Fibroblast of peridontal ligament (primary cell): ENCODE measurements around the gene ZNF490.
"Not testable (repeated sequence)": the region's sequence is repeated elsewhere in the genome, so short reads cannot be mapped to it uniquely, and the experiment has no call there.

Source experiments
- DNase-seq: peaks from one replicate; pipeline ENCODE4 v3.0.0-alpha.2; 2010; ENCODE audit errors: extremely low read depth

Gene ZNF490

DNA sequence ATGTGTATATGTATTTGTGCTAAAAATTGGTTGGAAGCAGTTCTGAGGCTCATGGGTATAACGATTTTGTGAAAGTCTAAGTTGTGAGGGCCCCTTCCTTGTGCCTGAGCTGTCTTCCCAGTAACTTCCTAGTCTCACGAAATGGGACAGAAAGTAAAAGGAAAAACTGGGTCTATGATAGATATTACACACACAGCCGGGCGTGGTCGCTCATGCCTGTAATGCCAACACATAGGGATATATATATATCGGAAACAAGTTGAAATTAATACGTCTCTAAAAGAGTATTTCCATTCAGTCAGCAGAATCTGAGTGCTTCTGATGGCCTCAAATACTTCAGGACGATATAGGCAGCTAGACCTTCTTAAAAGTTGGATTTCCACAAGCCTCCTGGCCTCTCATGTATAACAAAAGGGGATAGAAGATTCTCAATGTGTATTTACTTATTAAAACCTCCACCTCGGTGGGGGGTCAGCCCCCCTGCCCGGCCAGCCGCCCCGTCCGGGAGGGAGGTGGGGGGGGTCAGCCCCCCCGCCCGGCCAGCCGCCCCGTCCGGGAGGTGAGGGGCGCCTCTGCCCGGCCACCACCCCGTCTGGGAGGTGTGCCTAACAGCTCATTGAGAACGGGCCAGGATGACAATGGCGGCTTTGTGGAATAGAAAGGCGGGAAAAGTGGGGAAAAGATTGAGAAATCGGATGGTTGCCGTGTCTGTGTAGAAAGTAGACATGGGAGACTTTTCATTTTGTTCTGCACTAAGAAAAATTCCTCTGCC lies 10.8 kb upstream of the ZNF490 start:
- DNase-seq, result not testable (repeated sequence)

DNA sequence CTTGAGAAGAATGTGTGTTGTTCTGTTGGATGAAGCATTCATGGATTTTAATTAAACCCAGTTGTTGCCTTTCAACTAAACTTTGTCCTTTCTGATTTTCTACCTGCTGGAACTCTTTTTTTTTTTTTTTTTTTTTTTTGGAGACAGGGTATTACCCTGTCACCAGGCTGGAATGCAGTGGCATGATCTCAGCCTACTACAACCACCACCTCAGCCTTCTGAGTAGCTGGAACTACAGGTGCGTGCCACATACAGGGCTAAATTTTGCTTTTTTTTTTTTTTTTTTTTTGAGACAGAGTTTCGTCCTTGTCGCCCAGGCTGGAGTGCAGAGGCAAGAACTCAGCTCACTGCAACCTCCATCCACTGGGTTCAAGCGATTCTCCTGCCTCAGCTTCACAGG lies 7.0 kb upstream of the ZNF490 start:
- no peak for DNase-seq

DNA sequence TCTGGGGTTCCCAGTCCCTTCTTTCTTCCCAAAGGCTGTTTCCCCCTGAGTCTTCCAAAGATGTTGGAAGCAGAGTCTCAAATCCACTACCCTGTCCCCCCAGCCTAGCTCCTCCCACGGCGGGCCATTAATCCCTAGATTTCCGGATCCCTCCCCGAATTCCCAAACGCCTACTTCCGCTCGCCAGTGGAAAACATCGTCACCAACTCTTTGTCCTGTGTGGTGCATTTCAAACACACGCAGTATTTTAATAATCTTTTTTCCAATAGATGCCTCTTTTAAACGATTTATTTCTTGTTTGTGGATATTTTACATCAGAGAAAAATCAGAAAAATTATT lies 717 bp upstream of the ZNF490 start:
- peak; percentile 78 for DNase-seq

DNA sequence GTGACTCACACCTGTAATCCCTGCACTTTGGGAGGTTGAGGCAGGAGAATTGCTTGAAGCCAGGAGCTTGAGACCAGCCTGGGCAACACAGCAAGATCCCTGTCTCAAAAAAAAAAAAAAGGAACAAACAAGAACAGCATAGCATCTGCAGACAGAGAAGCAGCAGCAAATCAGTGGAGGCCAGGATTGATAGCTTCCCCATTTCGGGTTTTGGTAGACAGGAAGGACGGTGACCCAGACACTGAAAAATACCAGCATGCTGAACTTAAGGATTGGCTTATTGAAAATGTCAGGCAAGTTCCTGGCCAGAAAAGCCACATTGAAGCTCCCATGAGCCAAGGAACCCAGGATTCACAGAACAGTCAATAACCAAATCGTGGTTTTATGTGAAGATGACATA lies 3.0 kb downstream of the ZNF490 start:
- no peak for DNase-seq

DNA sequence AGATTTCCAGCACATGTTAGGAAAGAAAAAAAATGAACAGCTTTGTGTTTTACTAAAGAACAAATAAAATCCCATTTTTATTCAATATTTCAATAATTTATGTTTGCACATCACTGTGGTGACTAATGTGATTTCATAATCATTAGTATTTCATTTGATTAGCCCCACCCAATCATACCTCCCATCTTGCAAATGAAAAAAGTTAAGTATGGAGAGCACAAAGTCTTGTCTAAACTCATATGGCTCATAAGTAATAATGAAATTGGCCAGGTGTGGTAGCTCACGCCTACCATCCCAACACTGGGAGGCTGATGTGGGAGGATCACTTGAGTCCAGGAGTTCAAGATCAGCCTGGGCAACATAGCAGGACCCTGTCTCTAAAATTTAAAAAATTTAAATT lies 3.8 kb downstream of the ZNF490 start:
- no peak for DNase-seq

DNA sequence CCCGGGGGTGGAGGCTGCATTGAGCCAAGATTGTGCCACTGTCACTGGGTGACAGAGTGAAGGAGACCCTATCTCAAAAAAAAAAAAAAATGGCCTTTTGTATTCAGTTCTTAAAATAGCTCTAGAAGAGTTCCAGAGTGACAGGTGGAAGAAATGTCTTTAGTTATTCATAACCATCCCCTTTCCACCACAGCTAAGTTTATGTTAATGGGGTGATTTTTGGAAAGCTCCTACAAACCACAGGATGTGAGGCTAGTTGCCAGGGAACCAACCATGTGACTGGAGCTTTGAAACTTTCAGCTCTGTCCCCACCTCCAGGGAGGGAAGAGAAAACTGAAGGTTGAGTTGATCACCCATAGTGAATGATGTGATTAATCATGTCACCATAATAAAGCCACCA lies 6.9 kb downstream of the ZNF490 start:
- DNase-seq, result peak; percentile 13

DNA sequence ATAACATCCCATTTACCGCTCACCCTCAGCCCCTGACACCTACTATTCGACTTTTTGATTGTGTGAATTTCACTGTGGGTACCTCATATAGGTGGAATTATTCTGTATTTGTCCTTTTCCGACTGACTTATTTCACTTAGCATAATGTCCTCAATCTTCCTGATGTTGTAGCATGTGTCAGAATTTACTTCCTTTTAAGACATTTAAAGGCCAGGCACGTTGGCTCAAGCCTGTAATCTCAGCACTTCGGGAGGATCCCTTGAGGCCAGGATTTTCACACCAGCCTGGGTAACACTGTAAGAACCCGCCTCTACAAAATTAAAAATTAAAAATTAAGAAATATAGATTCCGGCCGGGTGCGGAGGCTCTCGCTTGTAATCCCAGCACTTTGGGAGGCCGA lies 13.0 kb downstream of the ZNF490 start:
- DNase-seq, result no peak

DNA sequence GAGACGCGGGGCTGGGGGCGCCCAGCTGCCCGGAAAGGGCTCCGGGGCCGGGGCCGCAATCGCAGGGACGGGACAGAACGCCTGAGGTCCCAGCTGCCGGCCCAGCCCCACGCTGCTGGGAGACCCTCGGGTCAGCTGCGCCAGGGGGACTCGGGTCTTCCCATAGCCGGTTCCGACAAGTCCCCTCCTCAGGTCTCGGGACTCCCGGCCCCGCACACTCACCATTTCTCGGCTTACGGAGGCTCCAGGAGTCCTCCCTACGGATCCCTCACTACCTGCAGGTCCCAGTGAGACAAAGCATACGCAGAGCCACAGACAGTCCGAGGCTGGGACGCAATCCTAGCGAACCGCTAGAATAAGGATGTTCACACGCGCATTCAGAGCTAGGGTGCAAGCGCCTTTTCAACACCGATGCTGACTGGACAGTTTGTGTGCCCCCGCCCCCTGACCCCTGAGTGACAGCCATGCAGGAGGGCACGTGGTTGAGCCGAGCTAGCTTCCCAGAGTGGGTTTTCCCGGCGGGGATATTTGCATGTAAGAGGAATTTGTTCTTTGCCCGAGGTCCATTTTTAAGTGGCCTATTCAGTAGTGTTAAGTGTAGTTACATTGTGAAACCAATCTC lies 13.6 kb downstream of the ZNF490 start:
- no peak for DNase-seq

DNA sequence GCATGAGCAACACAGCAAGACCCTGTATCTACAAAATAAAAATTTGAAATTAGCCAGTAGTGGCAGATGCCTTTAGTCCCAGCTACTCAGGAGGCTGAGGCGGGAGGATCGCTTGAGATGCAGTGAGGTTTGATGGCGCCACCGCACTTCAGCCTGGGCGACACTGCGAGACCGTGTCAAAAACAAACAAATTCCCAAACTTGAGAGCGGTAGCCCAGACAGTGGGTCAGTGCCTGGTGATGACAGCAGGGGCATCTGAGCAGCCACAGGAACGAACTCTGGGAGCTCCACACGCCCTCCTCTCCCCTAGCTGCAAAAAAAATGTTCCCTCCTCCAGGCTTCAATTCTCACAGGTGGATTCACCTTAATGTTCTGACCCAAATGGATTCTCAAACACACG lies 14.1 kb downstream of the ZNF490 start:
- no peak for DNase-seq

DNA sequence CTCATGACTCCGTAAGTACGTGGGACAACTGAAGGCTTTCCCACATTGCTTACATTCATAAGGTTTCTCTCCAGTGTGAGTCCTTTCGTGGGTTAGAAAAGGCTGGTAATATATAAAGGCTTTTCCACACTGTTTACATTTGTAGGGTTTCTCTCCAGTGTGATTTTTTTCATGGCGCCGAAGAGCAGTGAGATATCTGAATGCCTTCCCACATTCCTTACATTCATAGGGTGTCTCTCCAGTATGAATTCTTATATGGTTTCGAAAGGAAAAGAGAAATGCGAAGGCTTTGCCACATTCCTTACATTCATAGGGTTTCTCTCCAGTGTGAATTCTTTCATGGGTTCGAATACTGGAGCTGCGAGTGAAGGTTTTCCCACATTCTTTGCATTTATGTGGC lies 29.5 kb downstream of the ZNF490 start:
- no peak for DNase-seq

DNA sequence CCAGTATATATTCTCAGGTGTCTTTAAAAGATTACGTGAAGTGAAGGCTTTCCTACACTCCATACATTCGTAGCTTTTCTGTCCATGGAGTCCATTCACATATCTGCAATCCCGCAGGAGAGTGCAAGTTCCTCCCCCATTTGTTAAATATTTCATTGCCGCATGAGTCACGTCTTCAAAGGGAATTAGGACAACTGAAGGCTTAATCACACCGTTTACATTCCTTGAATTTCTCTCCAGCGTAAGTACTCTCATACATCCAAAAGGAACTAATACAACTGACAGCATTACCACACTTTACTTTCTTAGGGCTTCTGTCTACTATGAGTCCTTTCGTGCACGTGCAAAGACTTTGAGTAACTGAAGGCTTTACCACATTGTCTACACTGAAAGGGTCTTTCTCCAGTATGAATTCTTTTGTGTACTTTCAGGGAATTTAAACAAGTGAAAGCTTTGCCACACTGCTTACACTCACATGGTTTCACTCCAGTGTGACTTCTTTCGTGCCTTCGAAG lies 30.4 kb downstream of the ZNF490 start:
- DNase-seq, result peak; percentile 29

DNA sequence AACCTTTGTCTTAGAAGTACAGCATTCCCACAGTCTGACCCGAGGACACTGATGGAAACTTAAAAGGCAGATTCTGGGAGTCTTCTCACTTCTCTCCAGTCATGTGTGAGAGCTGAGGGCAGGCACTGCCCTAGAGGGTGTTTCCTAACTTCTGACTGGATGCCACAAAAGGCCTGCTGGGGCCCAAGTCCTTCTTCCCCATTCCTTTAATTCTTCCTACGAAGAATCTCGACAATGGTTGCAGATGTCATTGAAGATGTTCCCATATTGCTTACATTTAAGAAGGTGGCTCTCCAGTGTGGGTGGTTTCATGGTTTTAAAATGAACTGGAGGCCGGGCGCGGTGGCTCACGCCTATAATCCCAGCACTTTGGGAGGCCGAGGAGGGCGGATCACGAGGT lies 32.0 kb downstream of the ZNF490 start:
- DNase-seq, result no peak

DNA sequence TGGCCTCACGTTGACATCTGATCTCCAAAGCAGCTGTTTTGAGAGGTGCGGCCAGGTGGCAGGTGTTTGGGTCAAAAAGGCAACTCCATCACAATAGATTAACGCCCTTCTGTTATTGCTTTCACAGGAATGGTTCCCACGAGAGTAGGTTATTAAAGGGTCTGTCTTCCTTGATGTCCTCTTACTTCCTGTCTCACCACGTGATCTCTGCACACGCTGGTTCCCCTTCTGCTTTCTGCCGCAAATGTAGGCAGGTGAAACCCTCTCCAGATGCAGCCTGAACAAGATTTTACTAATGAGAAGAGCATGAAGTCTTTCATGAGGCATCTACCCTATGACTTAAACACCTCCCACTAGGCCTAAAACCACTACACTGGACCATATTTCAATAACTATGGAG lies 36.6 kb downstream of the ZNF490 start:
- no peak for DNase-seq

DNA sequence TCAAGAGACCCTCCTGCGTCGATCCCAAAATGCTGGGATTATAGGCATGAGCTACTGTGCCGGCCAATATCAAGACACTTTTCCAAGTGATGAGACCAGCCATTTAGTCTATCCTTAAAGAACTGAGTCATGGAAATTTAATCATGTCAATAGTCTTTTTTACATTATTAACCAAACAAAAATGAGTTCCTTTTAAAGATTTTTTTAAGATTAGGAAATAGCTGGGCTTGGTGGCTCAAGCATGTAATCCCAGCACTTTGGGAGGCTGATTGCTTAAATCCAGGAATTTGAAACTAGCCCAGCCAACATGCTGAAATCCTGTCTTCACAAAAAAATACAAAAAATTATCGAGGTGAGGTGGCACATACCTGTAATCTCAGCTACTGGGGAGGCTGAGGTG lies 42.7 kb downstream of the ZNF490 start:
- peak; percentile 34 for DNase-seq

DNA sequence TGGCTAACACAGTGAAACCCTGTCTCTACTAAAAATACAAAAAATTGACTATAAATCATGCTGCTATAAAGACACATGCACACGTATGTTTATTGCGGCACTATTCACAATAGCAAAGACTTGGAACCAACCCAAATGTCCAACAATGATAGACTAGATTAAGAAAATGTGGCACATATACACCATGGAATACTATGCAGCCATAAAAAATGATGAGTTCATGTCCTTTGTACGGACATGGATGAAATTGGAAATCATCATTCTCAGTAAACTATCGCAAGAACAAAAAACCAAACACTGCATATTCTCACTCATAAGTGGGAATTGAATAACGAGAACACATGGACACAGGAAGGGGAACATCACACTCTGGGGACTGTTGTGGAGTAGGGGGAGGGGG lies 44.2 kb downstream of the ZNF490 start:
- DNase-seq, result not testable (repeated sequence)

DNA sequence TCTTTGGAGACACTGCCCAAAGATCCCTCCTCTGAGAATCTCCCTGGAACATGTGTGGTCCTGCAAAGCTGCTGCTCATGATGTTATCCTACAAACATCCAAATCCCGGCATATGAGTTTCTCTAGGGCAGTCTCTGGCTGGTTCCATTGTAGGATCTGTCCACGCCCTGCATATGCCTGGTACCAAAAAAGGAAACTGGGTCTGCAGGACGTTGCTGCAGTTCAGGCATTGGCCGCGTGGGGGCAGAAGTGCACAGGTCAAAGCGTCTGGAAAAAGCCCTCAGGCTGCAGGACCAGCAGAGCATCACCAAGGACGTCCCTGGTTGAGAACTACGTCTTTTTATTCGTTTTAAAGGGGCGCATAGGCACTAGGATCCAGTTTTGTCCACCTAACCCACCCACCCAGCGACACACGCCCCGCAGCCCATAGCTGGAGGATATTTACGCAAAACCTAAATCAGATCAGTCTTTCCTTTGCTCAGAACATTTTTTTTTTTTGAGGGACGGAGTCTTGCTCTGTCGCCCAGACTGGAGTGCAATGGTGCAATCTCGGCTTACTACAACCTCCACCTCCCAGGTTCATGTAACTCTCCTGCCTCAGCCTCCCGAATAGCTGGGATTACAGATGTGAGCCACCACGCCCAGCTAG lies 46.5 kb downstream of the ZNF490 start:
- DNase-seq, result peak; percentile 93

DNA sequence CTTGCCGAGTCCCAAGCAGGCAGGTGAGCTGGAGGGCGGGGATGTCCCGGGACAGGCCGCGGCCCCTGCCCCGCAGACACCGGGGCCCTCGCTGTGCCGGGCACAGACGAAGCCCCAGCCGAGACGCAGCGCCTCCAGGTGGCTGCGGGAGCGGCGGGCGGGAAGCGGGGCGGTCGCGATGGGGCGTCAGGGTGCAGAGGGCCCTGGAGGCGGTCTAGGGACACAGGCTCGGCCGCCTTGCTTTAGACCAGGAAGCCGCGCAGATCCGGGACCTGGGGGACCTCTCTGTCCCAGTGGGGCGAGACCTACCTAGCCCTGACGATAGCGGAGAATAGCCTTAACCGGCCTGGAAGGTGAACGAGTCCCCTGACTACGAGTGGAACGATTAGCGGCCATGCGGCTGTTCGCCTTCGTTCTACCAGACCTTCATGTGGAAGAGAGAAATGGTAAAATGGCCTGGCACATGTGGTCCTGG lies 55.1 kb downstream of the ZNF490 start:
- no peak for DNase-seq

DNA sequence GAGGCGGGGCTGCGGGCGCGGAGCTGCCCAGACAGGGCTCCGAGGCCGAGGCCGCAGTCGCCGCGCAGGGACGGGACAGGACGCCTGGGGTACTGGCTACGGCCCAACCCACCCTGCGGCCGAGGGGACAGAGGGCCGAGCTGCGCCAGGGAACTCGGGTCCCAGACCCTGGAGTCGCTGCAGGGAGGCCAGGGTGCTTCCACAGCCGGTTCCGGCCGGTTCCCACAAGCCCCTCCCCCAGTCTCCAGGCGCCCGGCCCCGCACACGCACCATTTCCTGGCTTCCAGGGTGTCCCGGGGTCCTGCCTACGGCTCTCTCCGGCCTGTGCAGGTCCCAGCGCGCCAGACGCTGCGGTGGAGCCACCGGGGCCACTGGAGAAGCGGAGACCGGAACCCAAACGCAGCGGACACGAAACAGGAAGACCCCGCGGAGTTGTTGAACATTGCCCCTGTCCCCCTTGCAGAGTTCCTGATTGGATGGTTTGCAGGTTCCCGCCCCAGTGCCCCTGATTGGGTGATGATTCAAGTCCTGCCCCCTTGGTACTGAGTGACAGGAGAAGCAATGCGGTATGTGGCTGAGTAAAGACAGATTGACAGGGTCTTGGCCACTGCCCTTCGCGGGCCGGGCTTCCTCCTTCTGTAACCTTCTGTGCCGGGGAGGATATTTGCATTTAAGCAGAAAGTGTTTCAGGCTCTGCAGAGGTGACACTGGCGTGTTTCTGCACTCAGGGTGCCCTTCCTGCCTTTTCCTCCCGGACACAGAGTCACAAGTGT lies 59.4 kb downstream of the ZNF490 start, which contains the start of gene ZNF564:
ZNF564 (minus strand) TSS at position 423 of the 773 bp plus-strand sequence; CDS start at position 273, 150 bp downstream.
- peak; percentile 97 for DNase-seq

DNA sequence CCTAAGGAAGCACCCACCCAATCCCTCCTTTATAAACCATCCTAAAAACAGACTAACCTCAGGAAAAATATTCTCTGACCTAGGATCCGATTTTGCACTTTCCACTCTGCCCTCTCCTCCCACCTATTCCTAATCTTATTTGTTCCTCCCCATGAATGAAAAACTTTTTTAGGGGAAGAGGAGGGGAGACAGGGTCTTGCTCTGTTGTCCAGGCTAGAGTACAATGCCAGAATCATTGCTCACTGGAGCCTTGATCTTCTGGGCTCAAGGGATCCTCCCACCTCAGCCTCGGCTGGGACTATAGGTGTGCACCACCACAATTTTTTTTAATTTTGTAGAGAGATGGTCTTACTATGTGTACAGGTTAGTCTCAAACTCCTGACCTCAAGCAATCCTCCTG lies 63.7 kb downstream of the ZNF490 start:
- no peak for DNase-seq

DNA sequence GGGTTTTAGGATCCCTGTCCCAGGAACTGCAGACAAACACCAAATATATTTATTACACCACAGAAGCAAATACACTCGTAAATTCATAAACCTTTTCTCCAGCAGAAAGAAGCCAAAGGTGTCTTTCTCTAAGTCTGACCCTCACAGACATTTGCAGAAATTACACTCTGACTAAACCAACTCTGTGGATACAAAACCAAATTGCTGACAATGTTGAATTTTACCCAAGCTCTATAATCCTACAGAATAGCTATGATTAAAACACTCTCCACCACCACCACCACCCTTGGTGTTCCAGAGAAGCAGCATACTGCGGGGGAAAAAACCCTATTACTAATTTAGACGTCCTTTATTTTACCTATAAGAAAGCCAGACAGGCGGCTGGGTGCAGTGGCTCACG lies 64.5 kb downstream of the ZNF490 start:
- no peak for DNase-seq

DNA sequence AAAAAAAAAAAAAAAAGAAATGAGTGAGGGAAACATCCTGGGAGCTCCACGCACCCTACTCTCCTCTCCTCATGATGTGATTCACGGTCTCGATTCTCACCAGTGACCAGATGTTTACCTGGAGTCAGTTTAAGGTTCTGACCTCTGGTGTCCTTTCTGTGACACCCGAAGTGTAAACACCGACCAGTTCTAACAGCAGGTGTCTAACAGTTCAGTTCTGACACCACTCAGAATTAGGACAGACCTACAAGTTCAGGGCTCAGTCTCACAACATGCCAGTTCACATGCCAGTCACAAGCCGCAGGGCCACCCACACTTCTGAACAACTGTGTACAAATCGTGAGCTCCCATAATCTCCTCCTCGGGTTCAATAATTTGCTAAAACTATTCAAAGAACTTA lies 65.3 kb downstream of the ZNF490 start:
- DNase-seq, result no peak

DNA sequence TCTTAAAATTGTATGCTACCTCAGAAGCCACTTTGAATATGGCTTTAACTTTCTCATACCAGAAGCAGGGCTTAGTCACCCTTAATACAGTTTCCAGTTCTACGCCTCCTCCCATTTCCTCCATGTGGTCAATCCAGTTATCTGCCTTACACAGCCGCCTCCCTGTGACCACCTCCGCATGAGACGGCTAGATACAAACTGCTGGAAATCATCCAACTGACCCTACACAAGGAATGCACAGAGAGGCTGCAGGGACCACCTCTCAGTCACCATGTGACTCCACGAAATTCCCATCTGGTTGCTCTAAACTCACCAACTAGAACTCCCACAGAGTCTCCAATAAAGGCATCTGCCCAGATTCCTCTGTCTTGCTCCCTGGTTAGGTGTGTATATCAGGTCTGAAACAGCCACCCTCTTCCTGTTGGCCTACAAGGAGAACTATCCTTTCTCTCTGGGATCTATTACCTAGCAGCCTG lies 66.2 kb downstream of the ZNF490 start:
- DNase-seq, result peak; percentile 20
